ENCODE results near the gene MRPS30.
"Not testable (repeated sequence)": the region's sequence is repeated elsewhere in the genome, so short reads cannot be mapped to it uniquely, and the experiment has no call there.

MRPS30 gene

GRCh38 chr5:44821164-44821563 is 12.4 kb downstream of the MRPS30 start:
- no peak for DNase-seq (ENCODE audit: low spot score)

- DNase-seq (ENCODE audit: low spot score) = not testable (repeated sequence)
Measured at GRCh38 chr5:44824662-44825061, 15.9 kb downstream of the MRPS30 start.

- no peak for DNase-seq (ENCODE audit: low spot score)
Measured at GRCh38 chr5:44827681-44828080, 18.9 kb downstream of the MRPS30 start.

- no peak for DNase-seq (ENCODE audit: low spot score)
Measured at GRCh38 chr5:44828719-44829118, 20.0 kb downstream of the MRPS30 start.

- no peak for DNase-seq (ENCODE audit: low spot score)
Measured at GRCh38 chr5:44830951-44831350, 22.2 kb downstream of the MRPS30 start.

- DNase-seq (ENCODE audit: low spot score) = no peak
Measured at GRCh38 chr5:44833249-44833648, 24.5 kb downstream of the MRPS30 start.

- no peak for DNase-seq (ENCODE audit: low spot score)
Measured at GRCh38 chr5:44835693-44836092, 26.9 kb downstream of the MRPS30 start.

- DNase-seq (ENCODE audit: low spot score) = no peak
Measured at GRCh38 chr5:44839018-44839681, 30.4 kb downstream of the MRPS30 start.

GRCh38 chr5:44842496-44843282 is 33.9 kb downstream of the MRPS30 start:
- DNase-seq (ENCODE audit: low spot score) = no peak

GRCh38 chr5:44844744-44845143 is 36.0 kb downstream of the MRPS30 start:
- DNase-seq (ENCODE audit: low spot score) = no peak

- no peak for DNase-seq (ENCODE audit: low spot score)
Measured at GRCh38 chr5:44845777-44846176, 37.0 kb downstream of the MRPS30 start.

- DNase-seq (ENCODE audit: low spot score) = no peak
Measured at GRCh38 chr5:44847206-44847852, 38.6 kb downstream of the MRPS30 start.

- no peak for DNase-seq (ENCODE audit: low spot score)
Measured at GRCh38 chr5:44860267-44860666, 51.5 kb downstream of the MRPS30 start.

GRCh38 chr5:44862808-44863207 is 54.1 kb downstream of the MRPS30 start:
- DNase-seq (ENCODE audit: low spot score) = no peak

Measured in left forelimb (tissue), 1 donor.